Panc1 (cell line): ENCODE results near the gene RAMP1. TPM values are rescaled to one million over a fixed set of nuclear protein-coding genes. Genes with fewer than 3 reads are reported as not detected.

ENCODE experiments used
- ATAC-seq: fragments of 200-7000 bp; cut with Tn5 transposase; 2 replicates; pipeline ENCODE4 v1.9.1; 2020; ENCODE audit warnings: mild to moderate bottlenecking, moderate library complexity
- BruUV-seq: library from RNA; stranded (reverse); fragments of 400-500 nt; replicated peaks from 2 replicates; lab custom pipeline; 2021; lab: Mats Ljungman, UMichigan
- CTCF ChIA-PET: fragments of 300-600 bp; sonication (Branson Sonifier 250); formaldehyde crosslinking; loops from one replicate; lab custom pipeline; 2022; ENCODE audit warnings: antibody characterized with exemption; lab: Charles Lee
- POLR2A ChIA-PET: fragments of 300-600 bp; sonication (Branson Sonifier 250); formaldehyde crosslinking; loops from one replicate; lab custom pipeline; 2022; ENCODE audit warnings: antibody characterized with exemption; lab: Charles Lee
- DNase-seq: peaks from one replicate; pipeline ENCODE4 v3.0.0-alpha.2; 2010; ENCODE audit warnings: low read depth, low spot score
- H3K27ac ChIP-seq: 2 replicates; pipeline ENCODE4 v1.5.1; 2011; ENCODE audit warnings: mild to moderate bottlenecking, low read length, inconsistent platforms
- H3K27me3 ChIP-seq: fragments of 200-500 bp; sonication (Bioruptor generic); 2 replicates; pipeline ENCODE4 v1.6.0; 2014; ENCODE audit warnings: low read length, inconsistent platforms; ENCODE audit not compliant: control insufficient read depth, insufficient read depth
- H3K36me3 ChIP-seq: fragments of 200-500 bp; sonication (Bioruptor generic); 2 replicates; pipeline ENCODE4 v1.5.1; 2014; ENCODE audit warnings: inconsistent platforms, mild to moderate bottlenecking, low read length, moderate library complexity; ENCODE audit not compliant: control insufficient read depth, insufficient read depth
- H3K4me1 ChIP-seq: 2 replicates; pipeline ENCODE4 v1.5.1; 2011; ENCODE audit warnings: inconsistent platforms, mild to moderate bottlenecking, low read length, moderate library complexity; ENCODE audit not compliant: control insufficient read depth, insufficient read depth
- H3K4me3 ChIP-seq, 2 experiments: 2 replicates each; pipeline ENCODE4 v1.5.1; 2011 to 2012; ENCODE audit warnings: low read depth in 2 of 2, low read length in 2 of 2, mild to moderate bottlenecking in 2 of 2, inconsistent platforms in 1 of 2, moderate library complexity in 1 of 2
- H3K9me3 ChIP-seq: fragments of 200-500 bp; sonication (Bioruptor generic); 2 replicates; pipeline ENCODE4 v1.5.1; 2014; ENCODE audit warnings: low read depth, mild to moderate bottlenecking, inconsistent platforms, low read length, moderate library complexity; ENCODE audit not compliant: control insufficient read depth, insufficient read depth
- CTCF ChIP-seq: fragments of 450-650 bp; IDR thresholded peaks from 2 replicates; pipeline ENCODE4 v1.5.1; 2017; ENCODE audit warnings: mild to moderate bottlenecking
- POLR2AphosphoS5 ChIP-seq: IDR thresholded peaks from 2 replicates; pipeline ENCODE4 v1.6.1; 2012; ENCODE audit warnings: mild to moderate bottlenecking, low read depth, low read length, moderate library complexity
- SIN3A ChIP-seq: IDR thresholded peaks from 2 replicates; pipeline ENCODE4 v1.6.1; 2012; ENCODE audit warnings: low read depth, mild to moderate bottlenecking, low read length, moderate library complexity, borderline replicate concordance; ENCODE audit not compliant: insufficient read depth
- TCF7L2 ChIP-seq: IDR thresholded peaks from 2 replicates; pipeline ENCODE4 v1.6.1; 2011; ENCODE audit warnings: mild to moderate bottlenecking, low read depth, low read length, inconsistent platforms
- in situ Hi-C: cut with HindIII; loops from 2 replicates; pipeline ENCODE4 v1.10.0; 2016; ENCODE audit warnings: low sequenced_read_pairs, low pct_unique_long_range_greater_than_20kb
- intact Hi-C: fragments of 100-400 bp; cut with micrococcal nuclease; formaldehyde crosslinking; loops from one replicate; pipeline ENCODE4 v1.10.0; 2022; ENCODE audit not compliant: unreplicated experiment
- total RNA-seq: library from RNA; stranded (reverse); gene quantifications from one replicate; pipeline ENCODE4 v1.2.1, GENCODE V29; 2021; ENCODE audit not compliant: unreplicated experiment
- TF ChIP-seq, protein P1 (sequence below), 2 experiments: IDR thresholded peaks; 2 replicates each; pipeline ENCODE4 v1.6.1; 2011 to 2012; ENCODE audit warnings: low read depth in 2 of 2, control low read depth in 1 of 2, low read length in 1 of 2, mild to moderate bottlenecking in 1 of 2, moderate library complexity in 1 of 2; ENCODE audit not compliant: insufficient read depth in 1 of 2

The RAMP1 gene
- total RNA-seq, 1 experiment from 2014 or later = 17.6 TPM

DNA sequence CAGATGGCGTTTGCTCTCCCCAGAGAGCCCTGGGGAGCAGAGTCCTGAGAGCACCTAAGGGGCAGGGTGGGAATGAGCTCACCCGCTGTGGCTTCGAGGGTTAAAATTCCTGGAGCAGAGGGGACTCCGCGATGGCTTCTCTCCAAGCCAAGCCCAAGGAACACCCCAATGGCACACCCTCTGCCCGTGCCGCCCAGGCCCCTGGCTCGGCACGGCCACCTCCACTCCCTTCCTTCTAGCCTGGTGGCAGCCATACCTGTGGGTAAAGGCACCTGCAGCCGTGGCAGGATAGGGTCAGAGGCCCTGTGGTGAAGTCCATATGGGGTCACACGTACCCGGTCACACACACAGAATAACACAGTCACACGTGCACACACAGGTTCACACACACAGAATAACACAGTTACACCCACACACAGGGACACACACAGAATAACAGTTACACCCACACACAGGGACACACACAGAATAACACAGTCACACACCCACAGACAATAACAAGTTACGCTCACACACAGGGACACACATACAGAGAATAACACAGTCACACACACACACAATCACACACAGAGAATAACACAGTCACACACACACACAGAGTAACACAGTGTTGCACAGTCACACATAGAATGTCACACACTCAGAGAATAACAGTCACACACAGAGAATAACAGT lies 50.5 kb downstream of the RAMP1 start:
- no peaks in the 10 kb centered on the region for H3K27me3 ChIP-seq
- intact Hi-C loops (no loop called here), in situ Hi-C loops (no loop called here)

DNA sequence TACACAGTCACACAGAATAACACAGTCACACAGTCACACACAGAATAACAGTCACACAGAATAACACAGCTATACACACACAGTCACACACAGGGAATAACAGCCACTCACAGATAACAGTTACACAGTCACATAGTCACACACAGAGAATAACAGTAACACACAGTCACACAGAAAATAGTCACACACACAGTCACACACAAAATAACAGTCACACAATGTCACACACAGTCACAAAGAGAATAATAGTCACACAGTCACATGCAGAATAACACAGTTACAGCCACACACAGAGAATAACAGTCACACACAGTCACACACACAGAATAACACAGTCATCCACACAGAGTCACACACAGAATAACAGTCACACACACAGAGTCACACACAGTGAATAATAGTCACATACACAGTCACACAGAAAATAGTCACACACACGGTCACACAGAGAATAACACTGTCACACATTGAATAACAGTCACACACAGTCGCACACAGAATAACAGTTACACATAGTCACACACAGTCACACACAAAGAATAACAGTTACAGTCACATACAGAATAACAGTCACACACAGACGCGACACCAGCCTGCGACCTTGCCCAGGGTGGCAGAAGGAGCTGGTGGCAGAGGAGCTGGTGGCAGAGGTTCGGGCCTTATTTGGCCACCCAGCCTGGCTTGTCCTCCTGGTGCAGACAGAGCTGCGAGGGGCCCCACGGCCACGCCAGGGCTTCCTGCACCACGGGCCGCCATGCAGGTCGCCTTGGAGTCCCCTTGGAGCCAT lies 51.3 kb downstream of the RAMP1 start:
- intact Hi-C loops = no loop called here

More for the DNA sequence above, 50.5 kb downstream of the RAMP1 start:
- peaks cover 8% of the 10 kb centered on the region; the same call in 1 of the 2 replicates for H3K9me3 ChIP-seq
- H3K27ac ChIP-seq = no peak overlapping the region
- no peak overlapping the region for H3K4me3 ChIP-seq
- no TSS peak for BruUV-seq
- H3K36me3 ChIP-seq = no peaks in the 10 kb centered on the region
- TF ChIP-seq TCF7L2 (no peak), CTCF (no peak), SIN3A (no peak), POLR2AphosphoS5 (no peak)
- TF ChIP-seq, protein P1, sequence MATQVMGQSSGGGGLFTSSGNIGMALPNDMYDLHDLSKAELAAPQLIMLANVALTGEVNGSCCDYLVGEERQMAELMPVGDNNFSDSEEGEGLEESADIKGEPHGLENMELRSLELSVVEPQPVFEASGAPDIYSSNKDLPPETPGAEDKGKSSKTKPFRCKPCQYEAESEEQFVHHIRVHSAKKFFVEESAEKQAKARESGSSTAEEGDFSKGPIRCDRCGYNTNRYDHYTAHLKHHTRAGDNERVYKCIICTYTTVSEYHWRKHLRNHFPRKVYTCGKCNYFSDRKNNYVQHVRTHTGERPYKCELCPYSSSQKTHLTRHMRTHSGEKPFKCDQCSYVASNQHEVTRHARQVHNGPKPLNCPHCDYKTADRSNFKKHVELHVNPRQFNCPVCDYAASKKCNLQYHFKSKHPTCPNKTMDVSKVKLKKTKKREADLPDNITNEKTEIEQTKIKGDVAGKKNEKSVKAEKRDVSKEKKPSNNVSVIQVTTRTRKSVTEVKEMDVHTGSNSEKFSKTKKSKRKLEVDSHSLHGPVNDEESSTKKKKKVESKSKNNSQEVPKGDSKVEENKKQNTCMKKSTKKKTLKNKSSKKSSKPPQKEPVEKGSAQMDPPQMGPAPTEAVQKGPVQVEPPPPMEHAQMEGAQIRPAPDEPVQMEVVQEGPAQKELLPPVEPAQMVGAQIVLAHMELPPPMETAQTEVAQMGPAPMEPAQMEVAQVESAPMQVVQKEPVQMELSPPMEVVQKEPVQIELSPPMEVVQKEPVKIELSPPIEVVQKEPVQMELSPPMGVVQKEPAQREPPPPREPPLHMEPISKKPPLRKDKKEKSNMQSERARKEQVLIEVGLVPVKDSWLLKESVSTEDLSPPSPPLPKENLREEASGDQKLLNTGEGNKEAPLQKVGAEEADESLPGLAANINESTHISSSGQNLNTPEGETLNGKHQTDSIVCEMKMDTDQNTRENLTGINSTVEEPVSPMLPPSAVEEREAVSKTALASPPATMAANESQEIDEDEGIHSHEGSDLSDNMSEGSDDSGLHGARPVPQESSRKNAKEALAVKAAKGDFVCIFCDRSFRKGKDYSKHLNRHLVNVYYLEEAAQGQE (IDR thresholded peaks at IDR 0.05; ENCODE audit: insufficient read depth in 1 of 2, low read depth in 2 of 2, low read length in 1 of 2) = no peak
- ChIA-PET CTCF (no interaction called here), POLR2A (no interaction called here)
- no peaks in the 10 kb centered on the region for H3K4me1 ChIP-seq
- no peak for DNase-seq
- no peak for ATAC-seq

More for the DNA sequence above, 51.3 kb downstream of the RAMP1 start:
- TF ChIP-seq CTCF (no peak), POLR2AphosphoS5 (no peak), SIN3A (no peak), TCF7L2 (no peak)
- TF ChIP-seq, protein P1 (IDR thresholded peaks at IDR 0.05; ENCODE audit: insufficient read depth in 1 of 2, low read depth in 2 of 2, low read length in 1 of 2) = no peak
- no peak for DNase-seq
- Histone ChIP-seq H3K27me3 (no peaks in the 10 kb centered on the region), H3K4me3 (no peak overlapping the region), H3K27ac (no peak overlapping the region), H3K4me1 (no peaks in the 10 kb centered on the region), H3K9me3 (peaks cover 8% of the 10 kb centered on the region; the same call in 1 of the 2 replicates), H3K36me3 (no peaks in the 10 kb centered on the region)
- ChIA-PET POLR2A (no interaction called here), CTCF (no interaction called here)
- BruUV-seq = no TSS peak
- ATAC-seq = no peak
- in situ Hi-C loops = no loop called here
